ENCODE measurements around the gene MSI2.

MSI2 gene

GRCh38 chr17:57236686-57237299 lies 19.5 kb upstream of the MSI2 start:
- Histone ChIP-seq H3K27ac (ENCODE audit: low read depth, low read length) (no peak overlapping the region), H3K36me3 (ENCODE audit: control insufficient read depth, low read length) (no peaks in the 10 kb centered on the region), H3K4me2 (ENCODE audit: low read length) (no peak overlapping the region), H3K79me2 (ENCODE audit: control insufficient read depth, low read length) (no peaks in the 10 kb centered on the region), H3K27me3 (ENCODE audit: control insufficient read depth, low read length) (peaks cover 6% of the 10 kb centered on the region), H3F3A (ENCODE audit: control insufficient read depth, insufficient read depth) (no peaks in the 10 kb centered on the region), H3K4me1 (ENCODE audit: control insufficient read depth, low read length) (no peaks in the 10 kb centered on the region), H4K20me1 (ENCODE audit: control insufficient read depth, insufficient read depth, low read depth, low read length) (no peaks in the 10 kb centered on the region), H3K9me2 (replicated peaks; ENCODE audit: control insufficient read depth, low read length) (no peaks in the 10 kb centered on the region), H3K9me3 (ENCODE audit: control insufficient read depth, insufficient read depth, low read length) (no peaks in the 10 kb centered on the region), H3K4me3 (ENCODE audit: low read length) (no peak overlapping the region)
- no peak for TF ChIP-seq CTCF (IDR thresholded peaks at IDR 0.05; ENCODE audit: low read depth, low read length, poor library complexity, severe bottlenecking)
- no peak for TF ChIP-seq EZH2phosphoT487 (IDR thresholded peaks at IDR 0.05; ENCODE audit: borderline replicate concordance, low read length)

GRCh38 chr17:57240648-57241047 lies 15.7 kb upstream of the MSI2 start:
- Histone ChIP-seq H3K79me2 (ENCODE audit: control insufficient read depth, low read length) (no peaks in the 10 kb centered on the region), H3K9me3 (ENCODE audit: control insufficient read depth, insufficient read depth, low read length) (no peaks in the 10 kb centered on the region), H3K36me3 (ENCODE audit: control insufficient read depth, low read length) (no peaks in the 10 kb centered on the region), H4K20me1 (ENCODE audit: control insufficient read depth, insufficient read depth, low read depth, low read length) (no peaks in the 10 kb centered on the region), H3K9me2 (replicated peaks; ENCODE audit: control insufficient read depth, low read length) (no peaks in the 10 kb centered on the region), H3K4me3 (ENCODE audit: low read length) (no peak overlapping the region), H3K27me3 (ENCODE audit: control insufficient read depth, low read length) (no peaks in the 10 kb centered on the region), H3K4me2 (ENCODE audit: low read length) (no peak overlapping the region), H3F3A (ENCODE audit: control insufficient read depth, insufficient read depth) (no peaks in the 10 kb centered on the region), H3K27ac (ENCODE audit: low read depth, low read length) (no peak overlapping the region), H3K4me1 (ENCODE audit: control insufficient read depth, low read length) (peaks cover 9% of the 10 kb centered on the region)
- TF ChIP-seq CTCF (IDR thresholded peaks at IDR 0.05; ENCODE audit: low read depth, low read length, poor library complexity, severe bottlenecking) (no peak), EZH2phosphoT487 (IDR thresholded peaks at IDR 0.05; ENCODE audit: borderline replicate concordance, low read length) (no peak)

GRCh38 chr17:57242148-57242547 lies 14.2 kb upstream of the MSI2 start:
- TF ChIP-seq CTCF (IDR thresholded peaks at IDR 0.05; ENCODE audit: low read depth, low read length, poor library complexity, severe bottlenecking) (no peak), EZH2phosphoT487 (IDR thresholded peaks at IDR 0.05; ENCODE audit: borderline replicate concordance, low read length) (no peak)
- H3K9me2 ChIP-seq (replicated peaks; ENCODE audit: control insufficient read depth, low read length) = no peaks in the 10 kb centered on the region

More at GRCh38 chr17:57242148-57242547, 14.2 kb upstream of the MSI2 start:
- no peak overlapping the region for H3K4me3 ChIP-seq (ENCODE audit: low read length)
- H3K79me2 ChIP-seq (ENCODE audit: control insufficient read depth, low read length) = no peaks in the 10 kb centered on the region
- peaks cover 9% of the 10 kb centered on the region for H3K4me1 ChIP-seq (ENCODE audit: control insufficient read depth, low read length)
- no peaks in the 10 kb centered on the region for H4K20me1 ChIP-seq (ENCODE audit: control insufficient read depth, insufficient read depth, low read depth, low read length)
- H3K27me3 ChIP-seq (ENCODE audit: control insufficient read depth, low read length) = no peaks in the 10 kb centered on the region
- no peak overlapping the region for H3K27ac ChIP-seq (ENCODE audit: low read depth, low read length)
- H3K36me3 ChIP-seq (ENCODE audit: control insufficient read depth, low read length) = no peaks in the 10 kb centered on the region
- H3F3A ChIP-seq (ENCODE audit: control insufficient read depth, insufficient read depth) = no peaks in the 10 kb centered on the region
- H3K9me3 ChIP-seq (ENCODE audit: control insufficient read depth, insufficient read depth, low read length) = no peaks in the 10 kb centered on the region
- H3K4me2 ChIP-seq (ENCODE audit: low read length) = no peak overlapping the region

All from DOHH2 (cell line).